ENCODE results near the gene PRRT3.
"Not testable (repeated sequence)": the region's sequence is repeated elsewhere in the genome, so short reads cannot be mapped to it uniquely, and the experiment has no call there.

DNA sequence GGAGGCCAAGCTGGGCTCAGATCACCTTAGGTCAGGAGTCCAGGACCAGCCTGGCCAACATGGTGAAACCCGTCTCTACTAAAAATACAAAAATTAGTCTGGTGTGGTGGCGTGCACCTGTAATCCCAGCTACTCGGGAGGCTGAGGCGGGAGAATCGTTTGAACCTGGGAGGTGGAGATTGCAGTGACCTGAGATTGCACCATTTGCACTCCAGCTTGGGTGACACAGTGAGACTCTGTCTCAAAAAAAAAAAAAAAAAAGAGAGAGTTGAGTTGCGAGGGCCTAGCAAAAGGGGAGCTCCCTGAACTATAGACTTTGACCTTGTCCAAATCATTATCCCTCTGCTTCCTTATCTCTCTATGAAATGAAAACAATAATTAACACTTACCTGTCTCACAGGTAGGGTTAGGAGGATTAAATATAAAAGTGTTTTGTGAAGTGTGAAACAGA is 51.2 kb downstream of the PRRT3 start:
- TF ChIP-seq, protein P1, sequence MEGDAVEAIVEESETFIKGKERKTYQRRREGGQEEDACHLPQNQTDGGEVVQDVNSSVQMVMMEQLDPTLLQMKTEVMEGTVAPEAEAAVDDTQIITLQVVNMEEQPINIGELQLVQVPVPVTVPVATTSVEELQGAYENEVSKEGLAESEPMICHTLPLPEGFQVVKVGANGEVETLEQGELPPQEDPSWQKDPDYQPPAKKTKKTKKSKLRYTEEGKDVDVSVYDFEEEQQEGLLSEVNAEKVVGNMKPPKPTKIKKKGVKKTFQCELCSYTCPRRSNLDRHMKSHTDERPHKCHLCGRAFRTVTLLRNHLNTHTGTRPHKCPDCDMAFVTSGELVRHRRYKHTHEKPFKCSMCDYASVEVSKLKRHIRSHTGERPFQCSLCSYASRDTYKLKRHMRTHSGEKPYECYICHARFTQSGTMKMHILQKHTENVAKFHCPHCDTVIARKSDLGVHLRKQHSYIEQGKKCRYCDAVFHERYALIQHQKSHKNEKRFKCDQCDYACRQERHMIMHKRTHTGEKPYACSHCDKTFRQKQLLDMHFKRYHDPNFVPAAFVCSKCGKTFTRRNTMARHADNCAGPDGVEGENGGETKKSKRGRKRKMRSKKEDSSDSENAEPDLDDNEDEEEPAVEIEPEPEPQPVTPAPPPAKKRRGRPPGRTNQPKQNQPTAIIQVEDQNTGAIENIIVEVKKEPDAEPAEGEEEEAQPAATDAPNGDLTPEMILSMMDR (conservative IDR thresholded peaks at IDR 0.05; ENCODE audit: low read depth, low read length), result not testable (repeated sequence)
- not testable (repeated sequence) for TF ChIP-seq EZH2phosphoT487 (IDR thresholded peaks at IDR 0.05; ENCODE audit: borderline replicate concordance, low read length)
